ENCODE results near the gene LMBR1.
"Not testable (repeated sequence)": the region's sequence is repeated elsewhere in the genome, so short reads cannot be mapped to it uniquely, and the experiment has no call there.

The LMBR1 gene

GRCh38 chr7:156816943-156817572, 75.9 kb downstream of the LMBR1 start:
- FAIRE-seq, result no peak
- peak; percentile 5 for DNase-seq (ENCODE audit: insufficient read length, low spot score)

DNA sequence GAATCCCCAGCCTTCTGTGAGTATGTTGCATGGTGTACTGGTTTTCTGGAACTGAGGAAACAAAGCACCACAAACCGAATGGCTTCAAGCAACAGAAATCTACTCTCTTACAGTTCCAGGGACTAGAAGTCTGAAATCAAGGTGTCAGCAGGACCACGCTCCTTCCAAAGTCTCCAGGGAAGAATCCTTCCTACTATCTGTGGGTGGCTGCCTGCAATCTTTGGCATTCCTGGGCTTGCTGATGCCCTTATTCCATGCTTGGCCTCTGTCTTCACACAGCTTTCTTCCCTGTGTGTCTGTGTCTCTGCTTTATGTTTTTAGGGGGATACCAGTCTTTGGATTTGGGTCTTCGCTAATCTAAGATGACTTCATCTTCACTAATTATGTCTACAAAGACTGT, 81.3 kb downstream of the LMBR1 start:
- DNase-seq (ENCODE audit: insufficient read length, low spot score), result no peak
- FAIRE-seq, result no peak

- not testable (repeated sequence) for FAIRE-seq; DNase-seq (ENCODE audit: insufficient read length, low spot score)
Measured at GRCh38 chr7:156803656-156804055, 89.3 kb downstream of the LMBR1 start.

DNA sequence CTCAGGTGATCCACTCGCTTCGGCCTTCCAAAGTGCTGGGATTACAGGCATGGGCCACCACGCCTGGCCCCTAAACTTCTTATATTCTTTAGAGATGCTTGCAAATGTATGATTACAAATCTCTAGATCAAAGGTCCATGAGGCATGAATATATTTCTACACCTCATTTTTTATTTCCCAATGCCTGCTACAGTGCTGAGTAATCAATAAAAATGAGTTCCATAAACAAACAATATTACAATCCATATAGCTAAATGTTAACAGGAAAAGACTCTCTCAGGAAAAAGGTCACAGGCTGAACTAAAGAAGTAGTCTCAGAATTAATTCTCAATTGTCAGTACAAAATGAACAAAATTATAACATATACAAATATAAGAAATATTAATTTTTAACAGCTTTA, 90.8 kb downstream of the LMBR1 start:
- FAIRE-seq, result no peak
- no peak for DNase-seq (ENCODE audit: insufficient read length, low spot score)

- DNase-seq (ENCODE audit: insufficient read length, low spot score), result no peak
- FAIRE-seq, result no peak
Measured at GRCh38 chr7:156795415-156795814, 97.6 kb downstream of the LMBR1 start.

GRCh38 chr7:156793334-156793733, 99.6 kb downstream of the LMBR1 start:
- FAIRE-seq, result no peak
- no peak for DNase-seq (ENCODE audit: insufficient read length, low spot score)

- no peak for FAIRE-seq
- no peak for DNase-seq (ENCODE audit: insufficient read length, low spot score)
Measured at GRCh38 chr7:156792611-156793010, 100.4 kb downstream of the LMBR1 start.

GRCh38 chr7:156791241-156791640, 101.7 kb downstream of the LMBR1 start:
- FAIRE-seq, result no peak
- DNase-seq (ENCODE audit: insufficient read length, low spot score), result no peak

DNA sequence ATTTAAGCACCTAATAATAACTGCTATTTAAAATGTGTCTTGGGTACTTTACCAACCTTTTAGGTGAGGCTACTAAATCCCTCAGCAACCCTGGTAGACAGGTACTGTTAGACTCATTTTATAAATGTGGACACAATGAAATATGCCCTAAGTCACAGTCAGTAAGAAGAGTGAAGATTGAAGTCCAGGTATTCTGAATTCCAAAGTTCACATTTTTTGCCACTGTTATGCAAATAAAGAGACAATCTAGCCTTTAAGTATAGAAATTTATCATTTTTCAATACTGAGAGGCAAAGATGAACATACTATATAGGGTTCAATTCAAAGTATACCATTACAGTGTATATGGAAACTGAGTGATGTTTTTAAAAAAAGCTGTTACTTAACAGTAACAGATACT, 102.7 kb downstream of the LMBR1 start:
- DNase-seq (ENCODE audit: insufficient read length, low spot score), result no peak
- FAIRE-seq, result no peak

- FAIRE-seq, result no peak
- DNase-seq (ENCODE audit: insufficient read length, low spot score), result no peak
Measured at GRCh38 chr7:156785998-156786543, 106.9 kb downstream of the LMBR1 start.

GRCh38 chr7:156783864-156784263, 109.1 kb downstream of the LMBR1 start:
- no peak for FAIRE-seq
- DNase-seq (ENCODE audit: insufficient read length, low spot score), result no peak

DNA sequence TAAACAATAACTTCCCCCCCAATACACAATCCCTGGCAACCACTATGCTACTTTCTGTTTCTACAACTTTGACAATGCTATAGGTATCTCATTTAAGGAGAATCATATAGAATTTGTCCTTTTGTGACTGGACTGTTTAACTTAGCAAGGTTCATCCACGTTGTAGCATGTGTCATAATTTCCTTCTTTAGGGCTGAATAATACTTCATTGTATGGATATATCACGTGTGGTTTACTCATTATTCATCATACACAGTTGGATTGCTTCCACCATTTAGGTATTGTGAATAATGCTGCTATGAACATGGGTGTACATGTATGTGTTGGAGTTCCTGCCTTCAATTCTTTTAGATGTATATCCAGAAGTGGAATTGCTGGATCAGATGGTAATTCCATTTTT, 111.0 kb downstream of the LMBR1 start:
- FAIRE-seq (no peak), DNase-seq (ENCODE audit: insufficient read length, low spot score) (no peak)

DNA sequence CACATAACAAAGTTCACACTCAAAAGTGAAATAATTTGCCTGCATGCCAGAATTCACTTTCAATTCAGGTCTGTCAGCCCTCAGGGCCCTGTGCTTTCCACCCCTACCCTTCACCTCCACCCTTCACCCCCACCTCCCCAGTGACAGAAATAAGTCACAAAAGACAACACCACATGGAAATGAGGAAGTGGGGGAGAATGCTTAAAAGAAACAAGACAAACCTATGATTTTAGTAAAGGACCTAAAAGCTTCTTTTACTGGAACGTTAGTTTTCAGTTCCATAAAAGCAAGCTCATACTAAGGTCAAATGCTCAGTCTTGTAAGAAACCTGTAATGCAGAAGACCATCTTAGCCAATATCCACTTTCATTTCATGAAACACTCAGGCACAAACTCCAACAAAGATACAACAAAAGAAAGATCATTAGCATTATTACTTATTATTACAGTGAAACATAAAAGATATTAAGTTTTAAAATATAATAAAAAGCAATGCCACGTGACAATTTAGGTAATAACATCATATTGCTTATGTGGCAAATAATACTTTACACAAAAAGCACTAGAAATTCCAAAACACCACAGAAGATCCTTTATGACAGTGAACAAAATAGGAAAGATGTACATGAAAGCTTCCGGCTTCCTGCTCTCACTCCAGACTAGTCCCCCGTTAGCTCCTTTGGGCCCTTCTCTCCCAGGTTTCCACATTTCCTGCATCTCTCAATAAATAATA, 112.1 kb downstream of the LMBR1 start:
- FAIRE-seq (no peak), DNase-seq (ENCODE audit: insufficient read length, low spot score) (no peak)

DNA sequence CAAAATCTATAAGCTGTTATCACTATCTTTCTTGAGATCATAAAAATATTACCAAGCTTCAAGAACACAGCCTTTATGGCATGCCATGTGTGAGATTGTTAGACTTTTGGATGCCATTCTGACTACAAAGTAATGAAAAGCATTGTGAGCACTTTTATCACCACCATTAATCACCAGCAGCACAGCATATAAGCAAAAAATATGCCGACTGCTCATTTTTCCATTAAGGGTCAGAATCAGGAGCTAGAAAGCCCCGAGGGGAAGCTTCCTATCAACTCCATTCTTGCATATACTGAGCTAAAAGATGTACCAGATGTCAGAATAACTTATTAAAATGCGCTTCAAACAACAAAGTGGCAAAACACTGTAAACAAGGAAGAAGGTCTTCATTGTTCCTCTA, 114.3 kb downstream of the LMBR1 start:
- no peak for FAIRE-seq
- DNase-seq (ENCODE audit: insufficient read length, low spot score), result no peak

- DNase-seq (ENCODE audit: insufficient read length, low spot score), result no peak
- FAIRE-seq, result no peak
Measured at GRCh38 chr7:156778201-156778600, 114.8 kb downstream of the LMBR1 start.

- FAIRE-seq, result no peak
- DNase-seq (ENCODE audit: insufficient read length, low spot score), result no peak
Measured at GRCh38 chr7:156777364-156778069, 115.5 kb downstream of the LMBR1 start.

DNA sequence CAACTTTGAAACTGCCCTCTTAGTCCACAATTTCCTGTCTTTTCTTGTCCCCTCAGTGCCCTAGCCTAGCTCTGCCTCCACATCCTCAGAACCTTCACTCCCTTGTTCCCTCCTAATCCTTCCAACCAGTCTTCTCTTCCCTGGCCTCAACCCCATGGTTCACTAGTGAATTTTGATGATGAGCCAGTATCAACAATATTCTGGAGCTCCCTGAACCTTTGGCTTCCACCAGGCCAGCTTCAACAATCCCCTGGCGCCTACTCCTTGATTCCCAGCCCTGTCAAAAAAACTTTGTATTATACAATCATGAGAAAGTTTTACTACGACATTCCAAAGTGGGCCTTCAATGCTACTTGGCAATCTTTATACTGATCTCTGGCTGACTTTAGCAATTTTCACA, 116.5 kb downstream of the LMBR1 start:
- DNase-seq (ENCODE audit: insufficient read length, low spot score), result no peak
- FAIRE-seq, result no peak

- DNase-seq (ENCODE audit: insufficient read length, low spot score), result no peak
- FAIRE-seq, result no peak
Measured at GRCh38 chr7:156773966-156774365, 119.0 kb downstream of the LMBR1 start.

- FAIRE-seq, result no peak
- DNase-seq (ENCODE audit: insufficient read length, low spot score), result no peak
Measured at GRCh38 chr7:156772725-156773124, 120.3 kb downstream of the LMBR1 start.

DNA sequence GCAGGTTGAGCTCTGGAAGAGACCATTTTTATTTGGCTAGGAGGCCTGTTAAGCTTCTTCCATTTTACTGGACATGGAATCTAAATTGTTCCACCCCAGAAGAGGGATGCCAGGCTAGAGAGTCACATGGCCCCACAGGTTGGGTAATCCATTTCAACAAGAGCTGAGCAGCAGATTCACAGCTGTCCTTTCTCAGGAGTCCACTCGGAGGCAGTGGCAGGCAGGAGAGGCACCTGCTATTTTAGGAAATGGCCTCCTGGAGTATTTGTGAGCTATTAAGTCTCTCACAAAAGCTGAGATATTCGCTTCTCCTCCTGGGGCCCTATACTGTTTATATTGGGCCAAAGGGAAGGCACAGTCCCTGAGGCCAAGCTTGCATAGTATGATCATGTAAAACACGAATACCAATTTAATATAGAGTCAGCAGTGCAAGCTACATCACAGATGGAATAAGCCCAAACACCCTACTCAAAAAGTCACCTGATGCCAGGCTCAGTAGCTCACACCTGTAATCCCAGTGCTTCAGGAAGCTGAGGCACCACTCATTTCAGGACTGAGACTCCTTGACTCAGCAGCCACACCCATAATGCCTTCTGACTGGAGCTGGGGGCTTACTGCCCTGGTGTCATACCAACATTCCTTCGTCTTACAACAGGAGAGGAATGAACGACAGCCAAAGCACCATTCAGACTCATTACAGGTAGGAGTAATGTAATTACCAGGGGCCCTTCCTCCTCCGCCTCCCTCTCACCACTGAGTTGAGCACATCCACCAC, 124.1 kb downstream of the LMBR1 start:
- DNase-seq (ENCODE audit: insufficient read length, low spot score) (no peak), FAIRE-seq (no peak)

- DNase-seq (ENCODE audit: insufficient read length, low spot score), result no peak
- no peak for FAIRE-seq
Measured at GRCh38 chr7:156766666-156767065, 126.3 kb downstream of the LMBR1 start.

Data from HTR-8/SVneo (cell line).